Measurements from ENCODE around the gene GABRB2.

GRCh38 chr5:161391724-161392123 lies 154.8 kb downstream of the GABRB2 start:
- TF ChIP-seq EZH2phosphoT487 (IDR thresholded peaks at IDR 0.05; ENCODE audit: insufficient read depth, low read depth) (no peak), EZH2 (IDR thresholded peaks at IDR 0.05; ENCODE audit: insufficient read depth, poor library complexity, severe bottlenecking) (no peak)
